HG02759 (cell line): ENCODE results near the gene ZNF22.
A peak's percentile ranks its signal among the peaks of the same experiment; 100 is the strongest.

ENCODE experiments used
- ATAC-seq: cut with Tn5 transposase; IDR thresholded peaks from one replicate; pipeline ENCODE4 v1.9.1; 2021; ENCODE audit warnings: mild to moderate bottlenecking, moderate library complexity; ENCODE audit not compliant: unreplicated experiment

Gene ZNF22

DNA sequence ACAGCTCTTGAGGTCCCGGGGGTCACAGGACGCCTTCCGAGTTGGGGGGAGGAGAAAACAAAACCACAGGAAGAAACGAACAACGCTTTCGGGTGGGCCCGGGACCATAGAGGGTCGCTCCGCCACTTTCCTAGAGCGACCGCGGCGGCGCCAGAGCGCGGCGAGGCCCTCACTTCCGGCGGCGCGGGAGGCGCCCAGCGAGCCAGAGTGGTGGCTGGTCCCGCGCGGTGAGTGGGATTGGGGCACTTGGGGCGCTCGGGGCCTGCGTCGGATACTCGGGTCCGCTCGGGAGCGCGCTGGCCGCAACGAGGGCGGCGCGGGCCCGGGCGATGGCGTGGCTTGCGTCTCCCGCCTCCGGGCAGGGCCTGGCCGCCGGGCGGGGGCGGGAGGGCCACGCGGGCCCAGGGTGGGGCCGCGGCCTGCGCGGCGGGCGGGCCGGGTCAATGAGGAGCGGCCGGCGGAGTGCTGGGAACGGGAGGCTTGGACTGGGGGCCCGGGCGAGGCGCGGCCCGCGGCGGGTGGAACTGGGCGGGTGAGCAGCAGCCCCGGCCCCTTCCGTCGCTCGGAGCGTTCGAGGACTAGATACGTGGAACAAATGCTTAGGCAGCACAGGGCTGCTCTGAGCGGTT is at the start of gene ZNF22:
Gene ZNF22 (plus strand): TSS at position 172 of the 629 bp plus-strand sequence. CDS start 2,446 bp downstream, outside the sequence.
- ATAC-seq = peak; percentile 82

DNA sequence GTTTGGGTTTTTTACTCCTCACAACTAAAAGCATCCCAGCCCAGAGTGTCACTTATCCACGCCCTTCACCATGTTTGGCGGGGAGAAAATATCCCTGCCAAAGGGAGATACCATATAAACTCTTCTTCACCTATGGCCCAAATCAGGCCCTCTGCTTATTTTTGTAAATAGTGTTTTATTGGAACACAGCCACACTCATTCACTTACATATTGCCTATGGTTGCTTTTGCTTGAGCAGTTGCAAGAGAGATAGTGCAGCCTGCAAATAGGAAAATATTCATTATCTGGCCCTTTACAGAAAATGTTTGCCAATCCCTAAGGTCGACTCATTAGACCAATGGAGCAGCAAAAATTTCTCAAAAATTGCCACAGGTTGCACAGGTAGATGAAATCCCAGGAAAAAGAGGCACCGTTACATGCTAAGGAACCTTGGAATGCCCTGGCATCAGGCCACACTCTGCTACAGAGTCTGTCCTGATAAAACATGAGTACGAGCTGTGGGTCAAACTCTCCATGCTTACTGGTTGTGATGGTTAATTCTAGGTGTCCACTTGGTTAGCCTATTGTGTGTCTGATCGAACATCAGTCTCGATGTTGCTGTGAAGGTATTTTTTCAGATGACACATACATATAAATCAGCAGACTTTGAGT is 49.0 kb upstream of the ZNF22 start:
- ATAC-seq = no peak

DNA sequence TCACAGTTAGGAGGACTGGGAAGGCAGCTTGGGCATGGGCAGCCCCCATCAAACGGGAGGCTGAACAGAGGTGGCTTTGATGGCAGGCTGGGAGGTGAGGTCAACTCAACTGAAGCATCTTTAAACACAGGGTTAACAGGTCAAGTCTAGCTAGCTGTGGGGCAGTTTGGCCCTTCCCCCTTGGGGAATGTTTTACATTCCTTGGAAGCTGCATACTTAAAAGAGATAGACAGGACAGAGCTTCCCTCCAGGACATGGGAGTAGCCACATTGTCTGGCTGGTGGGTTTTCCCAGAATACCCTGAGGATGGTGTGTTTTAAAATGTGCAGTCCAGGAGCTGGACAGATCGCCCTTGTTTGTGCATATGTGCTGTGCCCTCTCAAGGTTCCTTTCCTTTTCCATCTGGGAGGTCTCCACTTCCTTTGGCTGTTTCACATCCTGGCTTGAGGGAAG is 47.9 kb upstream of the ZNF22 start:
- ATAC-seq = no peak

DNA sequence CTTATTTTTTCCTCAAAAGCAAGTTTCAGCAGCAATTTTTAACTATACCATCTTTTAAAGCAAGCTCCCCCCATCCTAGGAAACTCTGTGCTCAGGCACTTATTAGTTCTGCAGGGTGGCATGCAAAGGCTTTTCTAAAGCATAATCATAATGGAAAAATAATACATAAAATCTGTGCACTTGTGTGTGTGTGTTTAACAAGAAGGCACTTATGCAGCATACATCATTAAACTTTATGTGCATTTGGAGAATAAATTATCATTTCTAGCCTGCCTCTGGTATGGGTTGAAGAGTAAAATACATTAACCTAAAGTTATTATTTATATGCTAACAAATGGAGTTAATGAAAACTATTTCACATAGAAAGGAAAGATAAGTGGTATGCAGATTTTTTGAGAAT is 46.7 kb upstream of the ZNF22 start:
- ATAC-seq = no peak

DNA sequence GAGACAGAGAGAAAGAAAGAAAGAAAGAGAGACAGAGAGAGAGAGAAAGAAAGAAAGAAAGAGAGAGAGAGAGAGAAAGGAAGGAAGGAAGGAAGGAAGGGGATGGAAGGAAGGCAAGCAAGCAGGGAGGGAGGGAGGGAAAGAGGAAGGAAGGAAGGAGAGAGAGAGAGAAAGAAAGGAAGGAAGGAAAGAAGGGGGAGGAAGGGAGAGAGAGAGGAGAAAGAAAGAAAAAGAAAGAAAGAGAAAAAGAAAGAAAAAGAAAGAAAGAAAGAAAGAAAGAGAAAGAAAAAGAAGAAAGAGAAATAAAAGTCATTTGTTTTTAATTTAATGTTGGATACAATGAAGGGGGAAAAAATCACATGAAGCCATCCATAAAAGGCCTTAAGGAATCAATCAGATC is 45.8 kb upstream of the ZNF22 start:
- ATAC-seq = no peak

DNA sequence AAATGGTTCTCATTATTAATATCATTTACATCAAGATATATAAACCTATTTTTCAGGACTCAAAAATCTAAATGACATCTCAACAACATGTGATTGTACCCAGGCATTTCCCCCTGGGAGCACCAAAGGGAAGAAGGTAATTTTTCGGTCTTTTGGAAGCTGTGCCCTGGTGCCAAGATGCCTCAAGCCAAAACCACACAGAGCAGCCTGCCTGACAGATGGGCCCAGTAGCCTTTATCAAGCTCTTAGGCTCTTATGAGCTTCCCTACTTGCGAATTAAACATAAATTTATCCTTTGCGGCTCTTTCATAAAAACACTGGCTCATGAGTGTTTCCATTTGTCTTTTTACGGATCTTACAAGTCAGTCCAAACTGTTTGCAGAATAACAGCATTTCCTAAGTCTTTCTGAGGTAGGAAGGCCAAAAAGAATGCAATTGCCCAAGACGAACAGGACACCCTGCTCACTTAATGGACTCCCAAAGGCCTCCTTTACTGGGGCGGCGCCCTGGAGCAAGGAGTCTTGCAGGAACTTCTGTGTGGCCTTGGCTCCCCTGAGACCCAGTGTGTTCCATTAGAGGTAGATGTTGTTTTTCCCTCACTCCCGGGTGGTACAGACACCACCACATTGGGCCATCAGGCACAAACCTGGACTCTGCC is 45.2 kb upstream of the ZNF22 start:
- no peak for ATAC-seq

DNA sequence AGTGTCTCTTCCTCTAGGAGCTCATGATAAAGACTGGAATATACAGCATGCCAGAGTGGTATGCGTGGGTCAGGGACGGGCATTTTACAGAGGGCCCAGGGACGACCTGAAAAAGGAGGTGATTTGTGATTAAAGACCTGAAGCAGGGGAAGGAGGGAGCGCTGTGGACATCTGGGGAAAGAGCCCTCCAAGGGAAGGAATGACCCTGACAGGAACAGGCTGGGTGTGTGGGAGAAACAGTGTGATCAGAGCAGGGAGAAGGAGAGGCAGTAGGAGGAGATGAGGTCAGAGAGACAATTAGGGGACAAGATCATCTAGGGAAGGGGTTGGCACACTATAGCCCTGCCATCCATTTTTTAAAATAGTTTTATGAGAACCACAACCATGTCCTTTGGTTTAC is 44.5 kb upstream of the ZNF22 start:
- no peak for ATAC-seq

DNA sequence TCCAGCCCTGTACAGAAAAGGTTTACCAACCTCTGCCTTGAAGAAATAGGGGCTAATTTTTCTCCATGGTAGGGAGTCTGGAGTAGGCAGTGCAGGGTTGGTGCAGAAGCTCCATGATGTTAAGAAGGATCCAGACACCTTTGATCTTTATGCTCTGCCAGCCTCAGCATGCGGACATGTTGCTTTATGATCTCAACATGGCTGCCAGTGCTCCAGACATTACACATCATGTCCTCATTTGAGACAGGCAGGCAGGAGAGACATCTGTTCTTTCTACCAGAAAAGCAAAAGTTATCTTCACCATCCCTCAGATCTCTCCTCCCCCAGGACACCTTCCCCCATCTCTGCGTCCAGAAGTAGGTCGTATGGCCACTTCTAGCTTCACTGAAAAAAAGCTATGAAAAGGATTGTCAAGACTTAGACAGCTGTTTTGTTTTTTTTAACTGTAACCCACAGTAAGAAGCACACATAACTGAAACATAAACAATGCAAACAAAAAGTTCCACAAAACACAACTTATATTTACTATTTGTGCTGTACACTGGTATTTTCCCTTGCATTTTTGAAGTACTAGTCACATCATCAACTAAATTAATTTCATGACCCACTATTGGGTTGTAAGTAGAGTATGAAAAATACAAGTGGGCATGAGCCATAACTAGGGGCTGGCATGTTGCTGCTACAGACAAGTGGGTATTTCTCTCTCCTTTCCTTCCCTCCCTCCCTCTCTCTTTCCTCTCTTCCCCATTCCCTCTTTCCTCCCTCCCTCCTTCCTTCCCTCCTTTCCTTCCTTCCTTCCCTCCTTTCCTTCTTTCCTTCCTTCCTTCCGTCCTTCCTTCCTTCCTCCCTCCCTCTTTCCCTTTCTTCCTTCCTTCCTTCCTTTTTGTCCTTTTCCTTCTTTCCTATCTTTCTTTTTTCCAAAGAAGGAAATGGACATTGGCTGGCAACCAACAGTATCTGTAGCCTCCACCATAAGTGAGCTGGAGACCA is 43.7 kb upstream of the ZNF22 start:
- no peak for ATAC-seq

DNA sequence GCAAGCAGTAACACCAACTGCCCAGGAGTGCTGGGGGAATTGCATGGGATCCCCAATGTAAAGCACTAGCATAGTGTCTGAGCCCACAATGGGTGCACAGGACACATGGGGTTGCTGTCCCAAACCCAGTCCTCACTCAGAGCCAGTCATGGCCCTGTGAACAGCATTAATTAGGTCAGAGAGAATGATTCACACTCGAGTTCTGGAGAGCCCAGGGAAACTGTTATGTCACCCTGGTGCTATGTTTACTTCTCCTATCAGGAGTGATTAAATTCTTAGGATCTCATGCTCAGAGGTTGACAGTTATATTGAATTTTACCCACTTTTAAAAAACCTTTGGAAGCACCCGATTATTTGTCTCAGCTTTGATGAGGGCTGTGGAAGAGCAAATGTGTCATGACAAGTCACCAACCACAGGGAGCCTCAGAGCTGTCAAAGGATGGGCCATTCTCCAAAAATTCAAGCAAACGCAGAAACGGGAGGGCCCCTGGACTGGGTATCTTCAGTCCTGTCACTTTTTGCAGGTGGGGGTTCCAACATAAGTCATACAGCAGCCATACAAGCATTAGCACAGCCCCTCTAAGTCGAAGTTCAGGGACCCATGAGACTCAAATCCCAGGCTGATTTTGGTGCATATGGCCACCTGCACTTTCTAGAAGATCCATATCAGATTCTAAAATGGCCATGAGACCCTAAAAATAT is 42.4 kb upstream of the ZNF22 start:
- ATAC-seq = no peak

DNA sequence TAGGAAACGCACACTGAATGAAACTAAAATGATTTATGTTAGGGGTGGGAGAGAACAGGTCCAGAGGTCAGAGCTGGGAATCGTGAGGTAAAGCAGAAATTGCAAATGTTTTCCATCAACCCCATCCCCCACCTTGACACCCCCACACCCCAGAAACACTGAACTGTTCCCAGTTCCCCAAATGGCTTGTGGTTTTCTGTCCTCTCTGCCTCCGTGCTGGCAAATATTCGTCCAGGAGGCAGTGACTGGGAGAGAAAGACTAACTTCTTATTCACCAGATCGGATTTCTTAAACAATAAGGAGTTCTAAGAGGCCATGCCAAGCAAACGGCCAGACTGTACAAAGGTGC is 41.9 kb upstream of the ZNF22 start:
- no peak for ATAC-seq

DNA sequence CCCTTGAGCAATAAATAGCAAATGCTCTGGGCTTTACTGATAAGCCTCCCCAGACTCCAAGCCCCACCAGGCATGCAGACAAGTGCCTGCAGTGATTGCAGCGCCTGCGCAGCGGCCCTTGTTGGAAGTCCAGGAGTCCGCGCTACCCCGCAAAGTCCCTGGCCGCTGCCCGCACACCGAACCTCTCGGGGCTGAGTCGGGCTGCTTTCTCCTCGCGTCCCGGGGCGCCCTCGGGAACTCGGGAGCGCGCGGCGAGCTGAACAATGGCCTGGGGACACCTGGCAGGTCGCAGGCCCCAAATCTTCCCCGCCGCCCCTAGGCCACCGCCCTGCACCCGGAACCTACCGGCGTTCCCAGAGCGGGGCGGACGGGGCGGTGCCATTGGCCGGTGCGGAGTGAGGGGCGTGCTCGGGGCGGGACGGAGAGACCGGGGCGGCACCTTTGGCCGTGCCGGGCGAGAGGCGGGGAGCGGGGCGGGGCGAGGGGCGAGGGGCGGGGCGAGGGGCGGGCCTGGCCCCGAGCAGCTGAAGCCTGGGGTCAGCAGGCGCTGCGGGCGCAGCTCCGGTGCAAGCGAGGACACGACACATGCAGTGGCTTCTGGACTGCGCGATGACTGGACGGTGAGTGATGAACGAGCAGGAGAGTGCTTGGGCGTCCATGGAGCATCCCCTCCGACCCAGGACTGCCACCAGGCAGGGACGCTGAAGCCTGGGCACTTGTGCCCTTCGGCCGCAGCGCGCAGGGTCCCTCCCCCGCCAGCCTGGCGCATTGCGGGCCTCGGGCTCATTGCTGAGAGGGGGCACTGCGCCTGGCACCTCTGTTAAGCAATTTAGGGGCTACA is 41.3 kb upstream of the ZNF22 start, which contains the start of gene RASSF4:
Gene RASSF4 (plus strand): TSS at position 556 of the 841 bp plus-strand sequence. CDS start 10,401 bp downstream, outside the sequence.
- ATAC-seq = peak; percentile 96

DNA sequence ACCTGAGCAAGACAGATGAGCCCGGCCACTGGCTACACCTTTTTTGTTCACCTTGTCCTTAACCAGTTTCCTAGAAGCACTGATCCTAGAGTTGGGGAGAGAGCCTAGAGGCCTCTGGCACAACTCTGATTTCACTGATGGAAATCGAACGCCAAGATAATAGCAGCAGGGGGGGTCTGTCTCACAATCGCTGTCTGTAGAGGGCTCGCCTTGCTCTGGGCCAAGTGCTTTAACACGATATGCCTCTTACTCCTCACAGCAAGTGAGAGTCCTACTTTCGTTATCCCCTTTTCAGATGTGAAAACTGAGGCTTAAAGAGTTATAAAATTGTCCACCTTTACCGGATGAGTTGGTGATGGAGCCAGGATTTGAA is 40.6 kb upstream of the ZNF22 start:
- ATAC-seq = no peak

DNA sequence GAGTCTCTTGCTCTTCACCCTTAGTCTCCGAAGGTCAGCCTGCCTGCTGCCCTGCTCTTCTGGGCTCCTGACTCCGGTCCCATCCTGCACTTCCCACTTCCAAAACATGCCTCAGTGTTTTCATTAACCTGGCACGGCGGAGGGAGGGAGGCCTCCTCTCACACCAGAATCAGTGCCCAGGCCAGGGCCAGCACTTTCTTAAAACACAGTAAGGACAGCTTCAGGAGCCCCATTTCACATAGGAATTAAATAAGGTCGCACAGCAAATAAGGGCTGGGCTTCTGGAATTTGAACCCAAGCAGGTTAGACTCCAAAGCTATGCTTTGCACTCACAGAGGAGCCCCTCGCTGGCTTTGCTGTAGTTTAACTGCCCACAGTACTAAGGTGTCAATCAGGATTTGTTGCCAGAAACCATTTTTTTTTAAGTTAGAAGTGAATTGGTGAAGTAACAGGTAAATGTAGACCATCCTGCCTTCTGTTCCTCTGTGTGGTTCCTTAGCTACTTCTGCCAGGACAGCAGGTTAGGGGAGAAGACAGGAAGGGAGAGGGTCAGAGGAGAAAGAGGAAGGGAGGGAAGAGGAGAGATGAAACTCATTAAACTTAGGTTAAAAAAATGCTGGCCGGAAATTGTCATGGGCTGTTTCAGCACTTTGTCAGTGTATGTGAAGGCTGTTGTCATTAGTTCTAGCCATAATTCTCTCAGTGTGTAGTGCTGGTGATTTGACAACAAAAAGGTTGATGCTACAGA is 40.1 kb upstream of the ZNF22 start:
- no peak for ATAC-seq

DNA sequence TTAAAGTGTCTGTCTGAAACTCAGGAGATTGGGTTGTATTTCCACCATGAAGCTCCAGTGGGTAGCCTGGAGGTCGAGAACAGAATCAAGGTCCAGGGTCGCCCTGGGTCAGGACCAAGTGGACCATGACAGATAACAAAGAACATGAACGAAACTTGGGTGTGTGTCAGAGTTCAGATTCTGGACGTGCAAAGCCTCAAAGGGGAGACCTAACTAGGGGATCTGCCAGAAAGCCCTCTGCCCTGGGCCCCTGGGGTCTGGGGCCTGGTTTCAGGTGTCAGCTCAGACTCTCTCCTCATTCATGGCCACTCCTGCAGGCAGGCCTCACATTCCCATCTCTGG is 39.5 kb upstream of the ZNF22 start:
- ATAC-seq = no peak

DNA sequence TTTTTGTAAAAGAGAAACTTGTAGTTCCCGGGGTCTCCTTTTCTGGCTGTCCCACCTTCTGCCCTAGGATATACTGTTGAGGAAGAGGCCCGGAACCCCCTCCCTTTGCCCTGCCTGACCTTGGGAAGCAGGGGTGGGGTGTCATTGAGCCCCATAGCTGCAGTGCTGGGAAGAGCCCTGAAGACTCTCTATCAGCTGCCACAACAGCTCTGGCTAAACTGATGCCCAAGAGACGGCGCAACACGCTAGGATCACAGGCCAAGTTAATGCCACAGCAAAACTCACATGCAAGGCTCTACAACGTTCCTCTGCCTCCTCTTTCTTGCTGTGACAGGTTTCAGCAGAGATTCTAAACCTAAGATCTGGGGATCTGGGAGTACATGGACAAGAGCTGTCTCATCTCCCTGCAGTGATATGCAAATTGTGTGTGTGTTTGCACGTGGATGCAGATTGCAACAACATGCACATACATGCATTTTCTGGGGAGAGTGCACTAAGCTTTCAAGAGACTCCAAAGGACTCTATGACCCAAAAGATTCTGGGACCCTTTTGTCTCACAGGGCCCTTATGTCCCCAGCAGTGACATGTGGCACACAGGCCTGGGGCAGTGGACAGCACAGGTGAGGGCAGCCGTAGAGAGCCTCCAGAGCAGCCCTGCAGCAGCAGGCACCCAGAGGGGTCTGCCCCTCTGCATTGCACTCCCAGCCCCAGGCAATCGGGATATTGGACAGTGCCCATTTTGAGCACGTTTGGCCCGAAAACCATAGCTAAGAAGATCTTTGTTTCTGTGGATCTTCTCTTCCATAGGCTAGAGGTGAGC is 38.6 kb upstream of the ZNF22 start:
- ATAC-seq = no peak

DNA sequence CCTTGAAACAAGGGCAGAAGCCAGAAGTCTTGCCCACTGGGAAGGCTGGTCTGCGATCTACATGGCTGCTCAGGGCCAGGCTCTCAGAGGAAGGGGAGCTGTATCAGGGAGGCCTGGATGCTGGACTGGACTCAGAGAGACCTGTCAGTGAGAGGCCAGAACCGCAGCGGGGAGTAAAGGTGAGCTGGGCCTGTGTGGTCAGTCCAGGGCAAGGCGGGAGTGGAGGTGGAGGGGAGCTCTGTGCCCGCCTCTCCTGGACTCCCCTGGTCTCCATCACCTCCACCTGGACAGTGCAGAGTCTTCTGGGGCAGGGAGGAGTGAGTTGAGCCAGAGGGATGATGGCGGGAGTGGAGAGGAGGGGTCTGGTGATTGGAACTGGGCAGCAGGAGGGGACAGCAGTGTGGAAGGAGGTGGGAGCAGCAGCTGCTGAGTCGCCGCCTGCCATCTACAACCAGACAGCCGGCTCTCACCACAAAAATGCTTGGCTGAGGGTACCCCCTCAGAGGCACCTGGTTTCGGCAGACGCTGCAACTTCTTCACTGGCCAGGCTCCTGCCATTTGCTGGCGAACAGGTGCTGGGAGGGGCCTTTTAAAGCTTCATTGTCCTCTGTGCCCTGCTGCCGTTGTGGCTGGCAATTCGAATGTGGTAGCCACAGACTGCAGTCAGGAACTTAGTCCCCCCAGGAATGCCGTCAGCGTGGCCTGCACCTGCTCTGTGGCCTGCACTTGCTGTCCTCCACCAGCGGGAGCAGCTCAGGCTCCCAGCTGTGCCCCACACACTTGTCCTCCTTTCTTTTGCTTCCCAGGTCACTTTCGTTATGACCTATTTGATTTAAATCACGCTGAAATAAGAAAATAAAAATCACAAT is 37.6 kb upstream of the ZNF22 start:
- ATAC-seq = no peak
